Neural crest cell (in vitro differentiated cells): ENCODE data around the gene OR5T2. TPM values are rescaled to one million over a fixed set of nuclear protein-coding genes. Genes with fewer than 3 reads are reported as not detected.
"Not testable (repeated sequence)": the region's sequence is repeated elsewhere in the genome, so short reads cannot be mapped to it uniquely, and the experiment has no call there.

Experiments used
- DNase-seq: peaks from one replicate; pipeline ENCODE4 v3.0.0; 2021; ENCODE audit warnings: low read depth, mixed read lengths, low spot score
- H3K27ac Mint-ChIP-seq: one replicate; pipeline ENCODE4 v1.8.0; 2021; ENCODE audit warnings: mild to moderate bottlenecking, mixed read lengths; ENCODE audit not compliant: unreplicated experiment
- H3K27me3 Mint-ChIP-seq: 2 replicates; pipeline ENCODE4 v1.8.0; 2021; ENCODE audit warnings: low read depth, mild to moderate bottlenecking, mixed read lengths
- H3K36me3 Mint-ChIP-seq: 2 replicates; pipeline ENCODE4 v1.8.0; 2021; ENCODE audit warnings: low read depth, mild to moderate bottlenecking, mixed read lengths
- H3K4me1 Mint-ChIP-seq: 2 replicates; pipeline ENCODE4 v1.8.0; 2021; ENCODE audit warnings: mixed read lengths
- H3K4me3 Mint-ChIP-seq: one replicate; pipeline ENCODE4 v1.8.0; 2021; ENCODE audit warnings: mild to moderate bottlenecking, mixed read lengths
- H3K9me3 Mint-ChIP-seq: 2 replicates; pipeline ENCODE4 v1.8.0; 2021; ENCODE audit warnings: mixed read lengths
- CTCF ChIP-seq: fragments of 200-600 bp; sonication (generic); conservative IDR thresholded peaks from 2 replicates; pipeline ENCODE4 v1.5.0; 2021; ENCODE audit warnings: antibody characterized with exemption, mild to moderate bottlenecking
- long read RNA-seq: library from polyadenylated mRNA; unstranded; transcript quantifications from one replicate; pipeline ENCODE4 v2.0.0, GENCODE V29; 2020
- total RNA-seq: library from RNA; stranded (reverse); gene quantifications from 2 replicates; pipeline ENCODE4 v1.2.1, GENCODE V29; 2021

Gene OR5T2
- not detected in 2 replicates for total RNA-seq
- long read RNA-seq: 0 reads

- no peak for DNase-seq
- H3K9me3 Mint-ChIP-seq: no peaks in the 10 kb centered on the region
- no peaks in the 10 kb centered on the region for H3K27me3 Mint-ChIP-seq
Measured at GRCh38 chr11:56234155-56234554, at the start of gene OR5T2. Gene OR5T2 (minus strand): TSS chr11:56234255. CDS start chr11:56233062, 1,193 bp downstream.

GRCh38 chr11:56273854-56274253 lies 39.8 kb upstream of the OR5T2 start, which contains the start of gene OR5T1:
Gene OR5T1 (plus strand): TSS chr11:56274154. CDS start chr11:56275639, 1,485 bp downstream.
- Mint-ChIP-seq H3K36me3 (no peaks in the 10 kb centered on the region), H3K27me3 (no peaks in the 10 kb centered on the region), H3K9me3 (peaks cover 4% of the 10 kb centered on the region), H3K4me3 (no peak within 1 kb of the TSS), H3K27ac (no peak within 1 kb of the TSS), H3K4me1 (no peaks in the 10 kb centered on the region)
- no peak for DNase-seq
- no peak for TF ChIP-seq CTCF

More at GRCh38 chr11:56234155-56234554, at the start of gene OR5T2:
- Mint-ChIP-seq H3K27ac (no peak within 1 kb of the TSS), H3K36me3 (no peaks in the 10 kb centered on the region), H3K4me3 (no peak within 1 kb of the TSS), H3K4me1 (no peaks in the 10 kb centered on the region)
- TF ChIP-seq CTCF: no peak

GRCh38 chr11:56271092-56271491 lies 37.0 kb upstream of the OR5T2 start:
- H3K27me3 Mint-ChIP-seq: no peaks in the 10 kb centered on the region
- no peaks in the 10 kb centered on the region for H3K4me1 Mint-ChIP-seq
- no peaks in the 10 kb centered on the region for H3K36me3 Mint-ChIP-seq
- H3K4me3 Mint-ChIP-seq: no peak overlapping the region
- TF ChIP-seq CTCF: no peak
- H3K9me3 Mint-ChIP-seq: peaks cover 2% of the 10 kb centered on the region
- DNase-seq: no peak
- no peak overlapping the region for H3K27ac Mint-ChIP-seq

GRCh38 chr11:56251954-56252353 lies 17.9 kb upstream of the OR5T2 start, which contains the start of gene OR5T3:
Gene OR5T3 (plus strand): TSS chr11:56252254. CDS start chr11:56252254, 0 bp downstream.
- Mint-ChIP-seq H3K4me1 (no peaks in the 10 kb centered on the region), H3K27me3 (no peaks in the 10 kb centered on the region), H3K4me3 (no peak within 1 kb of the TSS), H3K9me3 (no peaks in the 10 kb centered on the region), H3K27ac (no peak within 1 kb of the TSS), H3K36me3 (no peaks in the 10 kb centered on the region)
- no peak for DNase-seq
- TF ChIP-seq CTCF: no peak

GRCh38 chr11:56219735-56220134 lies 14.3 kb downstream of the OR5T2 start:
- not testable (repeated sequence) for H3K27me3 Mint-ChIP-seq, H3K4me1 Mint-ChIP-seq, DNase-seq, H3K36me3 Mint-ChIP-seq, H3K27ac Mint-ChIP-seq, H3K4me3 Mint-ChIP-seq
- peaks cover 11% of the 10 kb centered on the region for H3K9me3 Mint-ChIP-seq

- Mint-ChIP-seq H3K4me1 (no peaks in the 10 kb centered on the region), H3K36me3 (no peaks in the 10 kb centered on the region)
Measured at GRCh38 chr11:56214537-56214936, 19.5 kb downstream of the OR5T2 start.

More at GRCh38 chr11:56214537-56214936, 19.5 kb downstream of the OR5T2 start:
- no peak for DNase-seq
- Mint-ChIP-seq H3K27ac (no peak overlapping the region), H3K9me3 (peaks cover 11% of the 10 kb centered on the region), H3K4me3 (no peak overlapping the region), H3K27me3 (no peaks in the 10 kb centered on the region)
- no peak for TF ChIP-seq CTCF
